Germinal center (tissue), 1 donor: ENCODE data around the gene TNKS2.
"Not testable (repeated sequence)": the region's sequence is repeated elsewhere in the genome, so short reads cannot be mapped to it uniquely, and the experiment has no call there.

ENCODE experiments used
- DNase-seq: peaks from one replicate; pipeline ENCODE4 v3.0.0; 2012; ENCODE audit warnings: mixed read lengths, low spot score

The TNKS2 gene

DNA sequence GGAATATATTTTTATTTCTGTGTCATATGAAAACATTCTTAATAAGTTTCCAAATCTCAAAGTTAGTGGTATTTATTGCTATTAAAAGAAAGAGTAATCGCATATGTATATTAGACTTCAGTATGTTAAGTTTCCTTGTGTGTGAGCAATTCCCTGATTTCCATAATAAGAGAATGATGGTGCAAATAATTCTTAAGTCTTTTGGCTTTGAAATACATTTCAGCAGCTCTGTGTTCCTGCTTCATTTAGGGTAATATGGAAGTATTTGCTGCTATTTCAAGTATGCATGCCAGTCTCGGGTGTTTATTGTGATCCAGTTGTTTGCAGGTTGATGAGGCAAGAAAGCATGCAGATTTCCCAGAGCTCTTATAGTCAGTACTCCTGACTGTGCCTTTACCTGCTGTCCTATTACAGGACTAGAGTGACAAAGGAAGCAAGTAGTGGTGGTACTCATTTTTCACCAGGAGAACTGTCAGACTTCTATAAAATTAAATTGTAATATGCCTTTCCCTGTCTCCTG, 67.4 kb downstream of the TNKS2 start:
- DNase-seq = no peak

DNA sequence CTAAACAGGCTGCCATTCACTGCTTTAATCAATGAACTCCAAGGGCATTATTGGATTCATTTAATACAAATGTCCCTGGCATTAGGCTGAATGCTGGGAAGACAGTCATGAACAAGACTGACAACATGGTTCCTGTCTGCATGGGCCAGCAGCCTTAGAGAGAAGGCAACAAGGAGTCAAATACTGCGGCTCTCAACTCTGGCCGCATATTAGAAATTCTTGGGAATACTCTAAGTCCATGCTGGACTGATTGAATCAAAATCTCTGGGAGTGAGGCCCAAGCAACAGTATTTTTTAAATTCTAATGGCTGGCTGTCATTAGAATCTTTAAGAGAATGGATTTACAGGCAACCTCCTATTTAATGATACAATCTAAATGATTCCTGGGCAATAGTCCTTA, 76.9 kb downstream of the TNKS2 start:
- DNase-seq = no peak

DNA sequence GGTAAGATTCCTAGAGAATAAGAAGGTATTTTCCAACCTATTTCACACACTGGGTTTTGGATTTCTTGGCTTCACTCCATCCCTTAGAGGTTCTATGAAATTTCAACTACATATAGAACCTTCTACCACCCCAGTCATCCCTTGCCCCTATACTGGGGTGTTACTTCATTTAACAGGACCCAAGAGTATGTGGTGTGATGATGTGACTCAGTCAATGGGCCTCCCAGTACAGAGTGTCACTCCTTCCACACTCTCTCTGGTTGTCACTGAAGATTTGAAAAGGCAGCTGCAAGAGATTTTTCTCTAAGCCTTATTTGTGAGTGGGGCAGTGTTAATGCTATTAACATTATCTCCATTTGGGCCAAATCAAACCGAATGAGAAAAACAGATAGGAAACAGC, 77.6 kb downstream of the TNKS2 start:
- DNase-seq = no peak

DNA sequence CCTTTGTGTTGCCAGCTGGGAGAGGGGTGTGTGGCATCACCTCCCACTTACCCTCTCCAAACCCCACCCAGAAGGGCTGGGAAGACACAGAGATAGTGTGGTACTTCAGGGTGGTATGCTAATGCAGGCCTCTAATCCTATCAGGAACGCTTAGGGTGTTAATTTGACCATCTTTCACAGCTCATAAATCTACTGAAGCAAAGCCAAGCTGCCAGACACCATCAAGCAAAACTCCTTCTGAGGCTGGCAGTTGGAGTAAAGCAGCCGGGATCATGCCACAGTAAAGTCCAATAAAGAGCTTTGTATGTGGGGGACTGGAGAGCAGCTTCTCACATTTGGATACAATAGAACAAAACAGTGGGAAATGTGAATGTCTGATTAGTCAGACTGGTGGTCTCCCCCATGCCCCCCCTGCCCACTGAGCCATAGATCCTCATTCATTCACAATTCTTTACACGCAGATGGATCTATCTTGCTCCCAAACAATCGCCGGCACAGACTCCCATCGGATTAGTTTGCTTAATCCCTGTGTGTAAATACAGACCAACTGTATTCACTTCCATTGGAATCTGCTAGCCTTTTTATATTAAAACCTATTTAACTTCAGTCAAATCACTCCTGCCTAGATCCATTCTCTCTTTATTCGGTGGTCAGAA, 81.4 kb downstream of the TNKS2 start:
- no peak for DNase-seq

GRCh38 chr10:91880310-91880709, 82.1 kb downstream of the TNKS2 start:
- DNase-seq = no peak

GRCh38 chr10:91883549-91884444, 85.6 kb downstream of the TNKS2 start:
- DNase-seq = no peak

- DNase-seq = no peak
These were observed 86.3 kb downstream of the TNKS2 start for GRCh38 chr10:91884536-91884935.

DNA sequence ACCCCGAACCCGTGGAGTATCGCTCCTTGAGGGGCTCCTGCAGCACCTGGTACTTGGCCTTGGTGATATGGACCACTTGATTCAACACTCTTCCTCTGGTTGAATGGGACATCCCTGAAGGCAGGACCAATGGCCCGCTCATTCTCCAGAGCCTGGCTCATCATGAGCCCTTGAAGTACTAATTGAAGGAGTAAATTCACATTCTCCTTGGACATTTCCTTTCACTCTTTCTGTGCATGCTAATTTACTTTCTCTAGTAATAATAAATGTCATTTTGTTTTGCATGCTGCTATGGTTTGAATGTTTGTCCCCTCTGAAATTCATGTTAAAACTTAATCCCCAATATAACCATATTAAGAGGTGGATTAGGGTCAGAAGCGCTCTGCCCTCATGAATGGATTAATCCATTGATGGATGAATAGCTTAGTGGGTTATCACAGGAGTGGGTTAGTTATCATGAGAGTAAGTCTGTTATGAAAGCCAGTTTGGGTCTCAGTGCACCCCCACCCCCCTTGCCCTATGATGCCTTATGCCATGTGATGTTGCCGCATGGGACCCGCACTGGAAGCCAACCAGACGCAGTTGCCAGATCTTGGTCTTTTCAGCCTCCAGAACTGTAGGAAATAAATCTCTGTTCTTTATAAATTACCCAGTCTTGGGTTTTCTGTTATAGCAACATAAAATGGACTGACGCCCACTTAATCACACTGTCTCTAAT, 87.3 kb downstream of the TNKS2 start:
- no peak for DNase-seq

DNA sequence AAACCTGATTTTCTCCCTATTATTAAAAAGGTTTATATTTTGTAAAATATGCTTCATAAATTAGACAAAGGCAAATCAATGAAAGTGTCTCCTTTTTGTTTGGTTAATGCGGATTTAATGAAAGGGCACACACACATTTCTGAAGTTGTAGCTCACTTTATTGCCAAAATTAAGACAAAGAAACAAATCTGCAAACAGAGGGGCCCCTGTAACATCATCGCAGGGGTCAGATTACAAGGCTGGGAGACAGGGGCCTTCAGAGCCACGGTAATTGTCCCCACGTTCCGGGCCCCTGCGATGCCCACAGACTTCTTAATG, 88.7 kb downstream of the TNKS2 start:
- DNase-seq = no peak

- peak; percentile 33 for DNase-seq
These were observed 89.2 kb downstream of the TNKS2 start for GRCh38 chr10:91887272-91888076.

- no peak for DNase-seq
These were observed 93.1 kb downstream of the TNKS2 start for GRCh38 chr10:91891125-91892001.

DNA sequence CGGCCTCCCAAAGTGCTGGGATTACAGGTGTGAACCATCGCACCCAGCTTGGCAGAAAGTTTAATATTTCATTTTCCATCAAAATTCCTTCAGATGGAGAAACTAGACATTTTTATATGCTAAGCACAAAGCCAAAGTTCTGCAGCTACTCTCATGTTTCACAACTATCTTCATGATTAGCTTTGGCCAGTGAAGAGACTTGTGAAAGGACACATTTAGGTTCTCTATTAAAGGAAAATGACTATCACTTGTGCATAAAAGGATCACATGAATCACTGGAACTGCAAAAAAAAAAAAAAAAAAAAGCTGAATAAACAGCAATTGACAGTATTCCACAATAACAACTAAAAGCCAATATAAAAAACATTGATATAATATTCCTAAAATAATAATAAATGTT, 94.8 kb downstream of the TNKS2 start:
- no peak for DNase-seq

- DNase-seq = not testable (repeated sequence)
These were observed 96.0 kb downstream of the TNKS2 start for GRCh38 chr10:91894261-91894685.

DNA sequence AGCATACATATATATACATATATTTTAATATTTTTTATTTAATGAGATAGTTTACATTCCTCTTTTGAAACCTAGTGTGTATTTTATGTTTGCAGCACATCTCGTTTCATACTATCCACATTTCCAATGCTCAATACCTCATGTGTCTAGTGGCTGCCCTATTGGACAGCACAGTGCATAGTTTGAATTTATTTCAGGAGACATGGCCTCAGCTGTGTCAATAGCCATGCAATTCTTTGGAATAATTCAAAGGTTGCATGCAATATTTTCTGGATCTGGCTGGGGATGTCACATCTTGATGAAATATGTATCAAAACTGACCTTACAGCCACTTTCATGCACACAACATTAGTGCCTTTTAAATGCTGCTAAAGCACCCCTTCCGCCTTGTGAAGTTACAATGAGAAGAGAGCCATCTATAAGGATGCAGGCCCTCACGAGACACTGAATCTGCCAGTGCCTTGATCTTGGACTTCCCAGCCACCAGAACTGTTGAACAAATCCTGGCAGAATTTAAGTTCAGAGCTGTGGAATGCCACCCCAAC, 98.1 kb downstream of the TNKS2 start:
- DNase-seq = no peak

GRCh38 chr10:91897421-91897820, 99.2 kb downstream of the TNKS2 start:
- no peak for DNase-seq

DNA sequence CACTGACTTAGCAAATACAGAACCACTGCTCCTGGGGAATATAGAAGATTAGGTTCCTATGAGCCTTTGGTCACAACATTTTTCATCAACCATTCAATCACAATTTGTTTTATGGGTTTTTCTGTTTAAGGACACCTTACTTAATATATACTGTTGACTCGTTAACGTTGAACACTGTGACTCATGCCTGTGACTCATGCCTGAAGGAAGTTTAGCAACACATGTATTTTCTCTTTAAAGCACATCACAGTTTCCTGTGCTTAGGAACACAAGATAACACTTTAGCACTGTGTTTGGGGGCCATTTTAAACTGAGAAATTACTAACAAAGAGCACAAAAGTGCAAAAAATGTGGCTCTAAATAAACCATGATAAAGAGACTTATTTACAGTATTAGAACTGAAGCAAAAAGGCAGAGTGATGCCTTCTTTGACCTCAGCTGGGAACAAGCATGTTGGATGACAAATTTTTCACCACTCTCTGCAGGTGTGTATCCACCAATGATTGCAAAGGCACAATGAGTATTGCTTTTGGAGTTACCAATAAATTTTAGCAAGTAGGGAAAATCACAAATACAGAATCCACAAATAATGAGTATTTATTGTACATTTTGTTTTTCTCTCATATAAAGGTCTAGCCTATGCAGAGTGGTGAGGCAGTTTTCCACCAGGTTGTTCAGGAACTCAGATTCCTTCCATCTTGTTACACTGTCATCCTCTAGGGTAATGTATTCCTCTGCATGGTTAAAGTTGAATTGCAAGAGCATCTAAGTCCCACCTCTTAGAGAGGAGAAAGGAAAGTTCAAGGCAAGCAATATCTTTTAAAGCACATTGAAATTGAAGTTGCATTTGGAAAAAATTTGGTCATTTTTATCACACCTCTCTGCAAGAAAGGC, 103.8 kb downstream of the TNKS2 start:
- DNase-seq = no peak

DNA sequence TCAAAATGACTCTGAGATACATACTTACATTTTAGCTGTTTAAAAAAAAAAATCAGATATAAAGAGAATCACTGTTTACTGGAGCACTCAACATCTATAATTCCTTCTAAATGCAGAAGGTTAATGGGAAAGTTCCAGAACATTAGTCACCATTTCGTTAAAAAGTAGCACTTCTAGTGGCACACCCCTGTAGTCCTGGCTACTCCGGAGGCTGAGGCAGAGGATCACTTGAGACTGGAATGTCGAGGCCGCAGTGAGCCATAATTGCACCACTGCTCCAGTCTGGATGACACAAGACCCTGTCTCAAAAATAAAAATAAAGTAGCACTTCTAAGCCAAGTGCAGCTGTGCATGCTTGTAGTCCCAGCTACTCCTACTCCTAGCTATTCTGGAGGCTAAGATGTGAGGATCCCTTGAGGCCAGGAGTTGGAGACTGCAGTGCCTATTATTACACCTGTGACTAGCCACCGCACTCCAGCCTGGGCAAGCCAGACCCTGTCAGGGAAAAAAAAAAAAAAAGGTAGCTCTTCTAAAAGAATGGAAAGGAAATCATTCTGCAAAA, 108.9 kb downstream of the TNKS2 start:
- DNase-seq = no peak

DNA sequence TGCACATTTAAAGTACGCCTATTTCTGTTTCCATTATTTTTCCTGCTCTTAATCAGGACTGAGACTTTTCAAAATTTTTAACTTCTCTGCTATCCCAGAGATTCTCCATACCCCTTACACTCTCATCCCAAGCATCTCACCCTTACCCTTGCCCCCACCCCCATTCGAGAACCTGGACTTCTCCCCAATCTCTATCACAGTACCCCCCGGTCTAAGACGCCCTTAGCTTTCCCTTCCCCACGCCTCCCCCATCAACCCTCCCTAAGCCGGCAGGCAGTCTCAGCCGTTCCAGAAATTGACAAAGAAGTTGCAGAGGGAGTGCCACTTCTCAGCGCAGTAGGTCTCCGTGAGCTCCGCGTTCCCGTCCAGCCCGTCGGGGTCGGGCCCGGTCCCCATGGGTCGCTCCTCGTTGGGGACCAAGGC, 109.7 kb downstream of the TNKS2 start:
- no peak for DNase-seq
